ENCODE measurements around the gene CCDC175. TPM values are rescaled to one million over a fixed set of nuclear protein-coding genes. Genes with fewer than 3 reads are reported as not detected.

CCDC175 gene
- not detected for total RNA-seq

GRCh38 chr14:59576332-59577294 is at the start of gene CCDC175:
CCDC175 (minus strand) TSS chr14:59576812; CDS start chr14:59576775, 37 bp downstream.
- peaks cover 20% of the 10 kb centered on the region for H3K27me3 Mint-ChIP-seq
- H3K9me3 Mint-ChIP-seq (ENCODE audit: low read depth): no peaks in the 10 kb centered on the region

GRCh38 chr14:59622631-59623030 is 46.0 kb upstream of the CCDC175 start:
- ATAC-seq (no peak), DNase-seq (no peak)
- CTCF ChIA-PET: interaction anchor here (0.7 kb wide), 1 partner anchor 10 kb away, joined by 3 read pairs; no protein-coding TSS in a partner anchor
- H3K4me1 Mint-ChIP-seq: no peaks in the 10 kb centered on the region
- H3K4me3 Mint-ChIP-seq: no peak overlapping the region
- H3K9me3 Mint-ChIP-seq (ENCODE audit: low read depth): no peaks in the 10 kb centered on the region
- H3K36me3 Mint-ChIP-seq: no peaks in the 10 kb centered on the region
- H3K27me3 Mint-ChIP-seq: peaks cover 6% of the 10 kb centered on the region
- no peak overlapping the region for H3K27ac Mint-ChIP-seq

More at GRCh38 chr14:59576332-59577294, at the start of gene CCDC175:
- CTCF ChIA-PET: interaction anchor here (0.6 to 3.1 kb wide), 29 partner anchors 9 to 610 kb away, joined by 3 to 26 read pairs (median 3); partner anchors contain the start of genes DHRS7, JKAMP and L3HYPDH
- DNase-seq (peak; percentile 88), ATAC-seq (peak; percentile 96)
- Mint-ChIP-seq H3K4me1 (peaks cover 9% of the 10 kb centered on the region), H3K4me3 (peak within 1 kb of the TSS; percentile 64), H3K36me3 (no peaks in the 10 kb centered on the region), H3K27ac (no peak within 1 kb of the TSS)

GRCh38 chr14:59619061-59619460 is 42.4 kb upstream of the CCDC175 start:
- no peak for DNase-seq
- no peaks in the 10 kb centered on the region for H3K27me3 Mint-ChIP-seq
- no peak for ATAC-seq
- H3K4me1 Mint-ChIP-seq: no peaks in the 10 kb centered on the region
- H3K36me3 Mint-ChIP-seq: no peaks in the 10 kb centered on the region
- no peaks in the 10 kb centered on the region for H3K9me3 Mint-ChIP-seq (ENCODE audit: low read depth)
- CTCF ChIA-PET: no interaction called here
- no peak overlapping the region for H3K4me3 Mint-ChIP-seq
- no peak overlapping the region for H3K27ac Mint-ChIP-seq

- Mint-ChIP-seq H3K4me3 (no peak overlapping the region), H3K36me3 (no peaks in the 10 kb centered on the region), H3K27me3 (peaks cover 7% of the 10 kb centered on the region), H3K9me3 (ENCODE audit: low read depth) (no peaks in the 10 kb centered on the region), H3K4me1 (no peaks in the 10 kb centered on the region), H3K27ac (no peak overlapping the region)
- CTCF ChIA-PET: no interaction called here
- no peak for DNase-seq
- ATAC-seq: no peak
Observed at GRCh38 chr14:59601056-59601455, 24.4 kb upstream of the CCDC175 start.

- H3K27ac Mint-ChIP-seq: no peak overlapping the region
- no peak for DNase-seq
- H3K4me1 Mint-ChIP-seq: no peaks in the 10 kb centered on the region
- H3K4me3 Mint-ChIP-seq: no peak overlapping the region
- H3K9me3 Mint-ChIP-seq (ENCODE audit: low read depth): no peaks in the 10 kb centered on the region
- no peaks in the 10 kb centered on the region for H3K36me3 Mint-ChIP-seq
- no peak for ATAC-seq
- peaks cover 7% of the 10 kb centered on the region for H3K27me3 Mint-ChIP-seq
- CTCF ChIA-PET: no interaction called here
Observed at GRCh38 chr14:59600211-59600945, 23.8 kb upstream of the CCDC175 start.

GRCh38 chr14:59595071-59595470 is 18.5 kb upstream of the CCDC175 start:
- Mint-ChIP-seq H3K27me3 (peaks cover 7% of the 10 kb centered on the region), H3K4me1 (no peaks in the 10 kb centered on the region), H3K4me3 (no peak overlapping the region), H3K36me3 (no peaks in the 10 kb centered on the region), H3K27ac (no peak overlapping the region), H3K9me3 (ENCODE audit: low read depth) (no peaks in the 10 kb centered on the region)
- CTCF ChIA-PET: interaction anchor here (1.4 kb wide), 1 partner anchor 19 kb away, joined by 5 read pairs; the partner anchor contains the start of gene CCDC175
- DNase-seq (no peak), ATAC-seq (no peak)

- Mint-ChIP-seq H3K27ac (no peak overlapping the region), H3K36me3 (no peaks in the 10 kb centered on the region), H3K9me3 (ENCODE audit: low read depth) (no peaks in the 10 kb centered on the region), H3K4me1 (no peaks in the 10 kb centered on the region), H3K4me3 (no peak overlapping the region), H3K27me3 (peaks cover 4% of the 10 kb centered on the region)
- ATAC-seq (no peak), DNase-seq (no peak)
- CTCF ChIA-PET: interaction anchor here (0.8 kb wide), 1 partner anchor 15 kb away, joined by 3 read pairs; the partner anchor contains the start of gene CCDC175
Observed at GRCh38 chr14:59591641-59592370, 15.2 kb upstream of the CCDC175 start.

GRCh38 chr14:59588101-59588500 is 11.5 kb upstream of the CCDC175 start:
- no peak for ATAC-seq
- H3K9me3 Mint-ChIP-seq (ENCODE audit: low read depth): no peaks in the 10 kb centered on the region
- peaks cover 4% of the 10 kb centered on the region for H3K4me1 Mint-ChIP-seq
- peaks cover 4% of the 10 kb centered on the region for H3K27me3 Mint-ChIP-seq
- CTCF ChIA-PET: no interaction called here
- no peak for DNase-seq
- H3K4me3 Mint-ChIP-seq: no peak overlapping the region
- H3K27ac Mint-ChIP-seq: no peak overlapping the region
- H3K36me3 Mint-ChIP-seq: no peaks in the 10 kb centered on the region

GRCh38 chr14:59585891-59586554 is 9.4 kb upstream of the CCDC175 start:
- DNase-seq (no peak), ATAC-seq (no peak)
- Mint-ChIP-seq H3K36me3 (no peaks in the 10 kb centered on the region), H3K9me3 (ENCODE audit: low read depth) (no peaks in the 10 kb centered on the region), H3K4me1 (peaks cover 4% of the 10 kb centered on the region), H3K27ac (no peak overlapping the region), H3K4me3 (no peak overlapping the region), H3K27me3 (peaks cover 4% of the 10 kb centered on the region)
- CTCF ChIA-PET: interaction anchor here (1.4 kb wide), 1 partner anchor 9 kb away, joined by 8 read pairs; the partner anchor contains the start of gene CCDC175

GRCh38 chr14:59583755-59584154 is 7.1 kb upstream of the CCDC175 start:
- H3K36me3 Mint-ChIP-seq: no peaks in the 10 kb centered on the region
- peaks cover 4% of the 10 kb centered on the region for H3K4me1 Mint-ChIP-seq
- H3K4me3 Mint-ChIP-seq: no peak overlapping the region
- H3K27me3 Mint-ChIP-seq: peaks cover 2% of the 10 kb centered on the region
- H3K9me3 Mint-ChIP-seq (ENCODE audit: low read depth): no peaks in the 10 kb centered on the region
- DNase-seq: no peak
- no peak for ATAC-seq
- H3K27ac Mint-ChIP-seq: no peak overlapping the region
- CTCF ChIA-PET: interaction anchor here (1.4 kb wide), 1 partner anchor 77 kb away, joined by 3 read pairs; no protein-coding TSS in a partner anchor

- DNase-seq (no peak), ATAC-seq (no peak)
- CTCF ChIA-PET: no interaction called here
- peaks cover 4% of the 10 kb centered on the region for H3K4me1 Mint-ChIP-seq
- no peak overlapping the region for H3K27ac Mint-ChIP-seq
- no peak overlapping the region for H3K4me3 Mint-ChIP-seq
- H3K36me3 Mint-ChIP-seq: no peaks in the 10 kb centered on the region
- H3K27me3 Mint-ChIP-seq: peaks cover 2% of the 10 kb centered on the region
- H3K9me3 Mint-ChIP-seq (ENCODE audit: low read depth): no peaks in the 10 kb centered on the region
Observed at GRCh38 chr14:59582845-59583509, 6.4 kb upstream of the CCDC175 start.

GRCh38 chr14:59582161-59582560 is 5.5 kb upstream of the CCDC175 start:
- H3K36me3 Mint-ChIP-seq: no peaks in the 10 kb centered on the region
- H3K9me3 Mint-ChIP-seq (ENCODE audit: low read depth): no peaks in the 10 kb centered on the region
- H3K27me3 Mint-ChIP-seq: peaks cover 2% of the 10 kb centered on the region
- ATAC-seq: no peak
- CTCF ChIA-PET: no interaction called here
- peaks cover 4% of the 10 kb centered on the region for H3K4me1 Mint-ChIP-seq
- no peak overlapping the region for H3K4me3 Mint-ChIP-seq
- no peak for DNase-seq
- H3K27ac Mint-ChIP-seq: no peak overlapping the region
